GM23338 (cell line): ENCODE results near the gene TFIP11. TPM values are rescaled to one million over a fixed set of nuclear protein-coding genes. Genes with fewer than 3 reads are reported as not detected.

ENCODE experiments used
- ATAC-seq: fragments of 200-7000 bp; cut with Tn5 transposase; 3 replicates; pipeline ENCODE4 v1.9.1; 2020
- DNase-seq: peaks from one replicate; pipeline ENCODE4 v3.0.0-alpha.2; 2015; ENCODE audit warnings: low spot score
- H2AFZ ChIP-seq: fragments of 200-600 bp; sonication (generic); 2 replicates; pipeline ENCODE4 v1.8.0; 2016; ENCODE audit warnings: antibody characterized with exemption, mild to moderate bottlenecking, moderate library complexity
- H3F3A ChIP-seq: fragments of 200-600 bp; sonication (generic); replicated peaks from 2 replicates; pipeline ENCODE4 v1.8.0; 2017; ENCODE audit warnings: antibody characterized with exemption, mixed run types, low read depth
- H3K27ac ChIP-seq: fragments of 200-600 bp; sonication (generic); 2 replicates; pipeline ENCODE4 v1.6.1; 2016; ENCODE audit warnings: low read depth
- H3K27me3 ChIP-seq: fragments of 200-600 bp; sonication (generic); 2 replicates; pipeline ENCODE4 v1.8.0; 2016; ENCODE audit warnings: mild to moderate bottlenecking, mixed run types, moderate library complexity; ENCODE audit not compliant: insufficient read depth
- H3K36me3 ChIP-seq: fragments of 200-600 bp; sonication (generic); 2 replicates; pipeline ENCODE4 v1.8.0; 2016; ENCODE audit warnings: mild to moderate bottlenecking; ENCODE audit not compliant: insufficient read depth
- H3K4me1 ChIP-seq: fragments of 200-600 bp; sonication (generic); 2 replicates; pipeline ENCODE4 v1.8.0; 2016; ENCODE audit warnings: mild to moderate bottlenecking, moderate library complexity; ENCODE audit not compliant: insufficient read depth
- H3K4me2 ChIP-seq: fragments of 200-600 bp; sonication (generic); 2 replicates; pipeline ENCODE4 v1.7.1; 2017; ENCODE audit warnings: mixed run types
- H3K4me3 ChIP-seq: fragments of 200-600 bp; sonication (generic); 2 replicates; pipeline ENCODE4 v1.6.1; 2016; ENCODE audit warnings: mixed run types
- H3K79me2 ChIP-seq: fragments of 200-600 bp; sonication (generic); replicated peaks from 2 replicates; pipeline ENCODE4 v1.8.0; 2017; ENCODE audit warnings: mild to moderate bottlenecking; ENCODE audit not compliant: insufficient read depth
- H3K9me2 ChIP-seq: fragments of 200-600 bp; sonication (generic); 2 replicates; pipeline ENCODE4 v1.8.0; 2017; ENCODE audit not compliant: insufficient read depth
- H4K20me1 ChIP-seq: fragments of 200-600 bp; sonication (generic); replicated peaks from 2 replicates; pipeline ENCODE4 v1.8.0; 2017; ENCODE audit warnings: mild to moderate bottlenecking; ENCODE audit not compliant: insufficient read depth
- H3K27ac Mint-ChIP-seq: 2 replicates; pipeline ENCODE4 v1.8.0; 2020; ENCODE audit warnings: inconsistent platforms, mild to moderate bottlenecking, moderate library complexity, mixed read lengths
- H3K27me3 Mint-ChIP-seq: 3 replicates; pipeline ENCODE4 v1.8.0; 2022; ENCODE audit warnings: low read depth, mild to moderate bottlenecking, moderate library complexity, mixed read lengths, inconsistent platforms; ENCODE audit not compliant: insufficient read depth, poor library complexity
- H3K36me3 Mint-ChIP-seq: 3 replicates; pipeline ENCODE4 v1.8.0; 2021; ENCODE audit warnings: low read depth, mild to moderate bottlenecking, inconsistent platforms, moderate library complexity, mixed read lengths
- H3K4me1 Mint-ChIP-seq: 3 replicates; pipeline ENCODE4 v1.8.0; 2020; ENCODE audit warnings: mild to moderate bottlenecking, inconsistent platforms, mixed read lengths
- H3K4me3 Mint-ChIP-seq: 3 replicates; pipeline ENCODE4 v1.8.0; 2021; ENCODE audit warnings: moderate library complexity, mild to moderate bottlenecking, inconsistent platforms, mixed read lengths
- H3K9me3 Mint-ChIP-seq: 3 replicates; pipeline ENCODE4 v1.8.0; 2020; ENCODE audit warnings: moderate library complexity, mild to moderate bottlenecking, inconsistent platforms, mixed read lengths
- CREB1 ChIP-seq: fragments of 250-450 bp; sonication (Bioruptor Pico); IDR thresholded peaks from 2 replicates; pipeline ENCODE4 v1.5.0; 2020; ENCODE audit warnings: low read depth, mild to moderate bottlenecking, moderate library complexity
- CTCF ChIP-seq, 2 experiments: fragments of 200-600 bp in 1 of 2; sonication (generic) in 1 of 2; conservative IDR thresholded peaks; 2 replicates each; pipeline versions ENCODE4 v1.5.1 to v1.6.1; 2016 to 2017; ENCODE audit warnings: antibody characterized with exemption in 2 of 2, low read depth in 2 of 2, mild to moderate bottlenecking in 2 of 2, moderate library complexity in 1 of 2
- ETS1 ChIP-seq: IDR thresholded peaks from 2 replicates; pipeline ENCODE4 v1.6.1; 2016; ENCODE audit warnings: antibody characterized with exemption
- EZH2 ChIP-seq: fragments of 200-600 bp; sonication (generic); IDR thresholded peaks from one replicate; pipeline ENCODE4 v1.8.0; 2017; ENCODE audit warnings: antibody characterized with exemption, mild to moderate bottlenecking, low read depth; ENCODE audit not compliant: unreplicated experiment
- EZH2phosphoT487 ChIP-seq: fragments of 200-600 bp; sonication (generic); IDR thresholded peaks from one replicate; pipeline ENCODE4 v1.8.1; 2018; ENCODE audit warnings: antibody characterized with exemption; ENCODE audit not compliant: unreplicated experiment
- JUNB ChIP-seq: IDR thresholded peaks from one replicate; pipeline ENCODE4 v1.6.1; 2016; ENCODE audit warnings: antibody characterized with exemption; ENCODE audit not compliant: unreplicated experiment
- NANOG ChIP-seq: IDR thresholded peaks from 2 replicates; pipeline ENCODE4 v1.6.1; 2016; ENCODE audit warnings: antibody characterized with exemption, borderline replicate concordance
- POLR2AphosphoS5 ChIP-seq: IDR thresholded peaks from 2 replicates; pipeline ENCODE4 v1.6.1; 2016; ENCODE audit warnings: antibody characterized with exemption, low read depth
- REST ChIP-seq: IDR thresholded peaks from one replicate; pipeline ENCODE4 v1.6.1; 2018; ENCODE audit warnings: antibody characterized with exemption; ENCODE audit not compliant: unreplicated experiment
- STAT1 ChIP-seq: IDR thresholded peaks from one replicate; pipeline ENCODE4 v1.6.1; 2016; ENCODE audit warnings: antibody characterized with exemption; ENCODE audit not compliant: unreplicated experiment
- ZNF114 ChIP-seq: fragments of 250-450 bp; sonication (Bioruptor Pico); IDR thresholded peaks from 2 replicates; pipeline ENCODE4 v1.5.0; 2020; ENCODE audit warnings: mild to moderate bottlenecking, moderate library complexity
- ZNF331 ChIP-seq: fragments of 250-450 bp; sonication (Bioruptor Pico); IDR thresholded peaks from 2 replicates; pipeline ENCODE4 v1.5.0; 2020; ENCODE audit warnings: low read depth, mild to moderate bottlenecking, moderate library complexity
- ZNF462 ChIP-seq: fragments of 250-450 bp; sonication (Bioruptor Pico); IDR thresholded peaks from 2 replicates; pipeline ENCODE4 v1.5.0; 2020; ENCODE audit warnings: mild to moderate bottlenecking, moderate library complexity
- polyA plus RNA-seq: library from polyadenylated mRNA; unstranded; fragments of >200 nt; fragmentation: Nextera tagmentation; extraction: Ambion mirVana; gene quantifications from 2 replicates; pipeline ENCODE4 v1.2.1, GENCODE V29; 2016
- total RNA-seq: library from RNA; depleted of rRNA; stranded (reverse); fragments of >200 nt; shearing (Covaris generic); gene quantifications from 2 replicates; pipeline ENCODE4 v1.2.3, GENCODE V29; 2014

Gene TFIP11
- total and polyA plus RNA-seq, 2 experiments from 2014 or later = 17.1 to 26.2 TPM

GRCh38 chr22:26494506-26494905 lies 17.8 kb downstream of the TFIP11 start:
- Histone ChIP-seq H3K36me3 (peaks cover 65% of the 10 kb centered on the region), H3K27ac (no peak overlapping the region)

More at GRCh38 chr22:26494506-26494905, 17.8 kb downstream of the TFIP11 start:
- no peak overlapping the region for H3K4me3 Mint-ChIP-seq
- DNase-seq (no peak), ATAC-seq (no peak)
- H3K27me3 ChIP-seq = no peaks in the 10 kb centered on the region
- no peaks in the 10 kb centered on the region for H3K4me1 Mint-ChIP-seq
- peaks cover 82% of the 10 kb centered on the region for H3K36me3 Mint-ChIP-seq
- no peaks in the 10 kb centered on the region for H3K4me1 ChIP-seq
- no peak overlapping the region for H2AFZ ChIP-seq
- H3K9me2 ChIP-seq = no peaks in the 10 kb centered on the region
- no peak overlapping the region for H3K4me2 ChIP-seq
- TF ChIP-seq EZH2phosphoT487 = no peak
- TF ChIP-seq CREB1 (CRISPR knock-in tag) = no peak
- TF ChIP-seq ZNF331 (CRISPR knock-in tag) = no peak
- no peak for TF ChIP-seq ZNF114 (CRISPR knock-in tag)
- TF ChIP-seq NANOG = no peak
- no peak for TF ChIP-seq CTCF (conservative IDR thresholded peaks at IDR 0.05; ENCODE audit: low read depth in 2 of 2)
- TF ChIP-seq JUNB = no peak
- no peak for TF ChIP-seq STAT1
- TF ChIP-seq ETS1 = no peak
- no peak for TF ChIP-seq REST
- no peak for TF ChIP-seq ZNF462 (CRISPR knock-in tag)
- TF ChIP-seq POLR2AphosphoS5 = no peak
- no peak for TF ChIP-seq EZH2
- H3K4me3 ChIP-seq = no peak overlapping the region
- no peaks in the 10 kb centered on the region for H3K9me3 Mint-ChIP-seq
- peaks cover 46% of the 10 kb centered on the region for H3F3A ChIP-seq
- no peaks in the 10 kb centered on the region for H3K79me2 ChIP-seq
- peaks cover 1% of the 10 kb centered on the region for H3K27me3 Mint-ChIP-seq
- H4K20me1 ChIP-seq = peaks cover 2% of the 10 kb centered on the region
- H3K27ac Mint-ChIP-seq = no peak overlapping the region
